ENCODE results near the gene TMEM163.

- TF ChIP-seq CTCF (IDR thresholded peaks at IDR 0.05) (no peak), POLR2A (IDR thresholded peaks at IDR 0.05) (no peak)
Measured at GRCh38 chr2:134413912-134414311, 304.9 kb downstream of the TMEM163 start.
